NCI-H748 (cell line): ENCODE results near the gene TBX10.
"Not testable (repeated sequence)": the region's sequence is repeated elsewhere in the genome, so short reads cannot be mapped to it uniquely, and the experiment has no call there.

Source experiments
- DNase-seq: peaks from one replicate; lab custom pipeline; 2025; ENCODE audit not compliant: unreplicated experiment; lab: John Stamatoyannopoulos, UW

The TBX10 gene

DNA sequence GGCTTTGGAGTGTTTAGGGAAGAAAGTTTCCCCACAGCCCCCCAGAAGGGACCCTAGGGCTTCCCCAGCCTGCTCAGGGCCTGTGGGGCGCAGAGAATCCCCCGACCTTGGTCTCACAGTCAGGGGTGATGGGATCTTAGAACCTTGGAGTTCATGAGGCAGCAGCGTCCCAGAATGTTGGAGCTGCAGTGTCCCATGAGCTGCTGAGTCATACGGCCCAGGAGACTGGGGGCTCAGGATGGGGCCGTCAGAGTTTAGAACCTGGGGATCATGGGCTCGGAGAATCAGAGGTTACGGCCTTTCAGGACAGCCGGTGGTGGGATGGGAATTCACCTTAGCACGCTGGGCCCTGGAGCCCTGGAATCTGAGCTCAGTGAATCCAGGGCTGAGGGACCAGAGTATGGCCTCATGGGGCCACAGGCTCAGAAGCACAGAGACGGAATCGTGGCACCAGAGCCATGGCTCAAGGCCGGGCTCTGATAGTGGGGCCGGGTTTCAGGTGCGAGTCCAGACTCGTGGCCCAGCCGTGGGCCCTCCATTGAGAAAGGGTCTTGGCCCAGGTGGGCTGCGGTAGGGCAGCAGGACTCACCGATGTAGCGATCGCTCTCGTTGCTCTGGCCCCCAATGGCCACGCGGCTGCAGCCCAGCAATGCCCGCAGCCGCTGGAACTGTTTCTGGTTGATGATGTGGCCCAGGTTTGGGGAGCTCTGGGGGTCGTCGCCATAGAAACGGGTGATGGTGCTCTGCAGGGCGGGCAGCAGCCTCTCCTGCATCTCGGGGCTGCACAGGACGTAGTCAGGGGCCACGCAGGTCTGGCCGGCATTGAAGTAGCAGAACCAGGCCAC, 25.4 kb upstream of the TBX10 start:
- no peak for DNase-seq

DNA sequence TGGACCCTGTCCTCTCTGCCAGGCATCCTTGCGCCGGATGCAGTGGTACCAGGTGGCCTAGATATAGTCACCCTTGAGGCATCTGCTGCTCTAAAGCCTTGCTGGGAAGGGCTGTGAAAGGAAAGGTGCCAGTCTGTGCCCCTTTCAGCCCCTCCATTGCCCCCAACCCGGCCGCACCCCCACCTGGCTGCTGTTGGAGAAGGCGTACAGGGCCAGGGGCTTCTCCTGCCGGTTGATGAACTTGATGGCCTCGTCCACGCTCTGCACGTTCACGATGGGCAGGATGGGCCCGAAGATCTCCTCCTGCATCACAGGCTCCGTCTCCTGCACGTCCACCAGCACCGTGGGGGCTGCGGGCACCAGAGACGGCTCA, 24.6 kb upstream of the TBX10 start:
- DNase-seq, result no peak

DNA sequence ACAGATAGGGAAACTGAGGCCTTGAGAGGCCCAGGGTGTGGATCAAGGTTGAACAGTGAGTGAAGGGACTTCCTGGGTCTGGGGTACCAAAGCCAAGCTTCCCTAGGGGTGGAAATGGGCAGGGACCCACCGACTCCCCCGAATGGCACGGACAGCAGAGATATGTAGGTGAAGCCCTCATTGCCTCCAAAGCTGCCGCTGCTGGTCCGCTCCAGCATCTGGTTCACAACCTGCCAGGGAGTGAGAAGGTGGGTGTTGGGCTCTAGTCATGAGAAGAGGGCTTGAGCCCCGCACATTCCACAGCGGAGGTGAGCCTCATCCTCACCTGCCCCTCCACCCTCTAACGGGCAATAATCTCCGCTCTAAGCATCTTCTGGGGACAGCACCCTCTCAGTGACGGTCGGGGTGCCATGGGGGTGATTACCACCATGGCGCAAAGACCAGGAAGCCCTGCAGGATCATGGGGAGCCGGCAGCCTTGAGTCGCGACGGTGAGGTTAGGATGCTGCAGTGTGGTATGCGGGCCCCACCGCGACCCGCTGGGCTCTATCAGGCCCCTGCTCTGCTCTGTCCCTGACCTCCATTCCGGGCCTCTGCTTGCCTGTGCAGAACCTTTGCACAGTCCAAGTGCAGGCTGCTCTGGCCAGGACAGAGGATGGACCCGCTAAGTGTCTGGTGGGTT, 24.1 kb upstream of the TBX10 start:
- DNase-seq, result no peak

DNA sequence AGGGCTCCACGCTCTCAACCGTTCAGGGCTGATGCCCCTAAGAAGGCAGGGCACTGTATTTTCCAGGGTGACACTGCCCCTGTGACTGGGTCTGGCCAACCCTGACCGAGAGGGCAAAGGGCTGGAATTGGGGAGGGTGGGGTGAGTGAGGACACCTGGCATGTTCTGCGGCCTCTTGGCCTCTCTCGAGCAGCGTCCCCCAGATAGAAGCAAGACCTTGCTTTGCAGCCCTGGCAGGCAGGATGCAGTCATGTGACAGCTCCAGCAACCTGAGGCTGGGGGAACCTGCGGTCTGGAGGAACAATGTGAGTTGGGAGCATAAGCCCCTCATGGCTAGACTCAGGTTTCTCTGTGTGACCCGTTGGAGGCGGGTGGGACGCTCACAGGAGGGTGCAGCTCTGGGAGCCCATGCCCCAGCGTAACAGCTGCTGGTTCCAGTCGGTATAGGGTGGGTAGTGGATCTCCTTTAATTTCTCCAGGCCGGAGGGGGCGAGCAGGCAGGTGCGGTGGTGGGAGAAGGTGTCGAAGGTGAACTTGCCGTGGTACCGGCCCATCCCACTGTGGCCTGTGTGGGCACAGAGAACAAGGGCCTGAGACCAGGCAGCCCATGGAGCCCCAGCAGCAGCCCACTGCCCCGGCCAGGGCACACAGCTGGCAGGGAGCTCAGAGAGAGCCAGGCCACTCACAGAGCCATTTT, 23.4 kb upstream of the TBX10 start:
- DNase-seq, result no peak

DNA sequence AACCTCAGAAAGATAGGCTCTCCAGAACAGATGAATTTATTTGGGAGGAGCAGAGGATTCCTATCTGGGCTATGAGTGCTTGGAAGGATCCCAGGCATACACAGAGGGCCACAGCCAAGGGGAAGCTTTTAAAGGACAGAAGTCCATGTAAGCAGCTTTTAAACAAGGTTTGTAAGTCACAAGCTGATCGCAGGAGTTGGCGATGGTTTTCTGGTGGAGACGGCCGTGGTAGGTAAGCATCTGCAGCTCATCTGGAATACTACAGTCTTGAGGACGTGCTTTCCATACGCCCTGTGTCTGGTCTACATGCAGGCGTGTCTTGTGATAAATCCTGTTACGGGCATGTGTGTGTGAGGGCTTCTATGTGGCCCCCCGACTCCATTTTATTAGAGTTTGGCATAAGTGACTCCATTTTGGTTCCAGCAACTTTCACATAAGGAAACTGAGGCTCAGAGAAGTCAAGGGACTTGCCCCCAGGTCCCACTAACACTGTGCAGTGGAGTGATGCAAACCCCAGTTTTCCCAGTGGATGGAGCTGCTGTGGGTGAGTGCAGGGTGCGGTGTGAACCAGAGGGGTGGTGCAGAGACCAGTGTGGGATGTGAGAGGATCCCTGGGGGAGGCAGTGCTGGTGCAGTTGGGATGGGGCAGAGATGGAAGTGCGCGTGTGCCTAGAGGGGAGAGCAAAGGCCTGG, 22.7 kb upstream of the TBX10 start:
- no peak for DNase-seq

DNA sequence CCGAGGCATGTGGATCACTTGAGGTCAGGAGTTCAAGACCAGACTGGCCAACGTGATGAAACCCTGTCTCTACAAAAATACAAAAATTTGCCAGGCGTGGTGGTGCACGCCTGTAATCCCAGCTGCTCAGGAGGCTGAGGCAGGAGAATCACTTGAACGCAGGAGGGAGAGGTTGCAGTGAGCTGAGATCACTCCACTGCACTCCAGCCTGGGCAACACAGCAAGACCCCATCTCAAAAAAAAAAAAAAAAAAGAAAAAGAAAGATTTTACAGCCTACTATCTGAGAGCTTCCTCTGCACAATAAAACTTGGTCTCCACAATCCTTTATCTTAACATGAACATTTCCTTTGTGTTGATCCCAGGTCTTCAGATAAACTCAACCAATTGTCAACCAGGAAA, 21.2 kb upstream of the TBX10 start:
- not testable (repeated sequence) for DNase-seq

DNA sequence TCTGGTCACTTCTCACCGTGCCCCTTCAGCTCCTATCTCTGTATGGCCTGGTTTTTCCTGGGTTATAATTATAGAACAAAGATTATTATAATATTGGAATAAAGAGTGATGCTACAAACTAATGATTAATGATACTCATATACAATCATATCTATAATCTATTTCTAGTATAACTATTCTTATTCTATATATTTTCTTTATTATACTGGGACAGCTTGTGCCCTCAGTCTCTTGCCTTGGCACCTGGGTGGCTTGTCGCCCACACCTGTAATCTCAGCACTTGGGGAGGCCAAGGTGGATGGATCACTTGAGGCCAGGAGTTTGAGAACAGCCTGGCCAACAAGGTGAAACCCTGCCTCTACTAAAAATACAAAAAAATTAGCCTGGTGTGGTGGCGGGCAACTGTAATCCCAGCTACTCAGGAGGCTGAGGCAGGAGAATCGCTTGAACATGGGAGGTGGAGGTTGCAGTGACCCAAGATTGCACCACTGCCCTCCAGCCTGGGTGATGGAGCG, 20.1 kb upstream of the TBX10 start:
- not testable (repeated sequence) for DNase-seq

DNA sequence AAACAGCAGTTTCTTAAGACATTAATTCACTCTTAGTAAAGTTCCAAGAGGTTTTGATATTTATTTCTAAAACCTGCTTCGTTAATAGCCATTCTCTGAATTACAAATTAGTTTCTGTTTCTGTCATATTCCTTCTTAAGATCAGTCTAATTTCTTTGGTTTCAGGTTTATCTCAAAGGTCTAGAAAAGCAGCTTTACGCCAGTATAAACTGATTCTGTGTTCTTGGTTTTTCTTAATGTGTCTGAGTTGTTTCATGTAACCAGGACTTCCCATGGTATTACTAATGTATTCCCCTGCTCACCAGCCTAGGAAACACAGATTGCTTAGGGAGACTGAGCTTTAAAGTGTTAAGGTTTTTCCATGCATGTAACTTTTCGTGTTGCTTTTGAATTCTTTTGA, 17.7 kb upstream of the TBX10 start:
- DNase-seq, result no peak

DNA sequence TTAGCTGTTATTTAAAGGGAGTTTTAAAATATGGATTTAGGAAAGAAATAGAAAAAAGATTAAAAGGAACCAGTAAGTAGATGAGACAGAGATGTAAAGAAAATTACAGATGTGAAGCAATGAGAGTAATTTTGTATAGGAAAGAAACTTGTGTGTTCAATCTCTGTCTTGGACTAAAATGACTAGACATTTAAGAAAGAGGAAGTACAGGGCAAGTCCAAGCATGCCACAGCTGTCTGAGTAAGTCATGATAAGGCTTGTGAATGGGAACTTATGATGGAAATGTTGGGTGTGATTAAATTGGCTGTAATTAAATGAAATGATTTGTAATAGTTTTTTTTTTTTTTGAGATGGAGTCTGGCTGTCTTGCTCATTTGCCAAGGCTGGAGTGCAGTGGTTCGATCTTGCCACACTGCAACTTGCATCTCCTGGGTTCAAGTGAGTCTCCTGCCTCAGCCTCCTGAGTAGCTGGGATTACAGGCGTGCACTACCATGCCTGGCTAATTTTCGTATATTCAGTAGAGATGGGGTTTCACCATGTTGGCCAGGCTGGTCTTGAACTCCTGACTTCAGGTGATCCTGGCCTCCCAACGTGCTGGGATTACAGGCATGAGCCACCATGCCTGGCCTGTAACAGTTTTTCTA, 16.8 kb upstream of the TBX10 start:
- no peak for DNase-seq

DNA sequence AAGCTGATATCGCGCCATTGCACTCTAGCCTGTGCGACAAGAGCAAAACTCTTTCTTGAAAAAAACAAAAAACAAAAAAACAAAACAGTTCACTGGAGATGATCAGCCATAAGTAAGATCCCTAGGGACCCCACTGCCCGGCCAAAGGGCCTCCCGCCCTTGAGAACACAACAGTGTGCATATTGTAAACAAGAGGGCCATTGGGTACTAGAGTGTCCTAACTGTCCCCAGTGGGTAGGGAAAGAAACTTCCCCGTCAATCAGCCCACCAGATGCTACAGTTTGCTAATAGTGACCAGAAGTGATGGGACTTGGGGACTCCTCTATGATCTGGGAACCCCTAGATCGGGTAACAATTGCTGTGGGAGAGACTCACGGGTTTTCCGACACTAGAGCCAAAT, 14.7 kb upstream of the TBX10 start:
- no peak for DNase-seq

DNA sequence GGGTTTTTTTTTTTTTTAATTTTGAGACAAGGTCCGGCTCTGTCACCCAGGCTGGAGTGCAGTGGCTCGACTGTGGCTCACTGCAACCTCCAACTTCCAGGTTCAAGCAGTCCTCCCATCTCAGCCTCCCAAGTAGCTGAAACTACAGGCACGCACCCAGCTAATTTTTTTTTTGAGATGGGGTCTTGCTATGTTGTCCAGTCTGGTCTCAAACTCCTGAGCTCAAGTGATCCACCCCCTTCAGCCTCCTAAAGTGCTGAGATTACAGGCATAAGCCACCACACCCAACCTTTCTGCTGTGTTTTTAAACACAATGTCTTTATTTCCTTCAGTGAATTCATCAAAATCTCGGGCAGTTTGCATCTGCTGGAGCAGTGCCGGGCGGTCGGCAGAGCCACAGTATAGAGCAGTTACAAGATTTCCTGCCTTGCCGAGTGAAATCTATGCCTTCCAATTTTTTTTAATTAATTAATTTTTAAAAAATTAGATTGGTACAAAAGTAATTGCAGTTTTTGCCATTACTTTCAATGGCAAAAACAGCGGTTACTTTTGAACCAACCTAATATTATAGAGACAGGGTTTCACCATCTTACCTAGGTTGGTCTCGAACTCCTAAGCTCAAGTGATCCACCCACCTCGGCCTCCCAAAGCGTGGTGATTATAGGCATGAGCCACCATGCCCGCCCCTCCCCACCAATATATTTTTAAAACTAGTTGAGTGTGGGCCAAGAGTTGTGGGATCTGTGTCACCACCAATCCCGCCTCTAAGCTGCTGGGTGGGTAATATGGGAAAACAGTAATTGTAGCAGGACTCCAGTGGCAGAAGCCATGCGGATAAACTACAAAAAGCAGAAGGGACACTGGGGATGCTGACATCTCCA, 13.6 kb upstream of the TBX10 start:
- no peak for DNase-seq

DNA sequence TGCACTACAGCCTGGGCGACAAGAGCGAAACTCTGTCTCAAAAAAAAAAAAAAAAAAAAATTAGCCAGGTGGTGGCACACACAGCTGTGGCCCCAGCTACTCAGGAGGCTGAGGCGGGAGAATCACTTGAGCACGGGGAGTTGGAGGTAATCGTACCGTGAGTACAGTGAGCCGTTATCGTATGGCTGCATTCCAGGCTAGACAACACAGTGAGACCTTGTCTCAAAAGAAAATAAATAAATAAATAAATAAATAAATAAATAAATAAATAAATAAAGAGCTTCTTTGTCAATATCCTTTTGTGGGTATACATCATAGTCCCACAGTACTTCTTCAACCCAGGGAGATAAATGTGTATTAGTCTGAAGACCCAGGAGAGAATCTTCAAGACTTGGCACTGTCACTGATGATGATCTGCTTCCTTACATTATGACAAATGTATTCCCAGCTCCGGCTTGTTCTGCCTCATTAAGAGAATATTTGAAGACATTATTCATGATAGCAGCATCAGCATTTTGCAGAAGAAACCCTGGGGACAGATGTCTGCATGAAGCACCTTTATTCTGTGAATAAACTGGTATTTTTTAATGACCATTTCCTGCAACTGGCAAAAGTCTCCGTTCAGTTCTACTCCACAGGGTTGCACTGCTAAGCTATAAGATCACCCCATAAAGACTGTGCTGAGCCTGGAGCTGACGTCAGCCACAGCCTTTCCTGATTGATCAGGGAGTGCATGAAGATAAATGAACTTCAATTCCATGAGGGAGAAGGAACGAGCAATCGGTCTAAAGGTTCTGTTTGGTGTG, 12.6 kb upstream of the TBX10 start:
- no peak for DNase-seq

DNA sequence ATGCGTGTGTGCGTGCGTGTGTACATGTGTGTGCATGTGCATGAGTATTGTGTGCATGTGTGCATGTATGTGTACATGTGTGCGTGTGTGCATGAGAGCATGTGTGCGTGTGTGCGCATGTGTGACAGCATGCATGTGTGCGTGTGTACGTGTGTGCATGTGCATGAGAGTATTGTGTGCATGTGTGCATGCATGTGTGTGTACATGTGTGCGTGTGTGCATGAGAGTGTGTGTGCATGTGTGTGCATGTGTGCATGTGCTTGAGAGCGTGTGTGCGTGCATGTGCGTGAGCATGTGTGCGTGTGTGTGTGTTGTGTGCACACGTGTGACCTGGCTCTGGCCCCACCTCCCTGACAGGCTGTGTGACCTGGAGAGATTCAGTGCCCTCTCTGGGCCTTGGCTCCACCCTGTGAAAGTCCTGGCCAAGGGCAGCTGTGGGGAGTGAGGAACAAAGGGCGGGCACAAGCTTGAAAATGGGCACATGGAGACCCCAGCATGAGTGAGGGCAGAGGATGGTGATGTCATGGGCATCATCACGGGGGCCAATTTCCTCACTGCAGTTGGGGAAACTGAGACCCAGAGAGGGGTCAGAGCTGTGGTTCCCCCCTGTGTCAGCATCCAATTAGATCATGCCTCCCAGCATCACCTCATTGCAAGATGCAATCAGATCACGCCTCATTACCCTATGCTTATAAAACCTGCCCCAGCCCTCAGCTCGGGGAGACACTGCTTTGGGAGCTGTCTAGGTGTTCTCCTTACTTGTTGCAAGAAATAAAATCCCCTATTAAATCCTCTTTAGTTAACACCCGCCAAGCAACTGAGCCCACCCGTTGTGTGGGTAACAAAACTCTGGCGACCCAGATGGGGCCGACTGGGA, 10.3 kb upstream of the TBX10 start:
- DNase-seq, result no peak

DNA sequence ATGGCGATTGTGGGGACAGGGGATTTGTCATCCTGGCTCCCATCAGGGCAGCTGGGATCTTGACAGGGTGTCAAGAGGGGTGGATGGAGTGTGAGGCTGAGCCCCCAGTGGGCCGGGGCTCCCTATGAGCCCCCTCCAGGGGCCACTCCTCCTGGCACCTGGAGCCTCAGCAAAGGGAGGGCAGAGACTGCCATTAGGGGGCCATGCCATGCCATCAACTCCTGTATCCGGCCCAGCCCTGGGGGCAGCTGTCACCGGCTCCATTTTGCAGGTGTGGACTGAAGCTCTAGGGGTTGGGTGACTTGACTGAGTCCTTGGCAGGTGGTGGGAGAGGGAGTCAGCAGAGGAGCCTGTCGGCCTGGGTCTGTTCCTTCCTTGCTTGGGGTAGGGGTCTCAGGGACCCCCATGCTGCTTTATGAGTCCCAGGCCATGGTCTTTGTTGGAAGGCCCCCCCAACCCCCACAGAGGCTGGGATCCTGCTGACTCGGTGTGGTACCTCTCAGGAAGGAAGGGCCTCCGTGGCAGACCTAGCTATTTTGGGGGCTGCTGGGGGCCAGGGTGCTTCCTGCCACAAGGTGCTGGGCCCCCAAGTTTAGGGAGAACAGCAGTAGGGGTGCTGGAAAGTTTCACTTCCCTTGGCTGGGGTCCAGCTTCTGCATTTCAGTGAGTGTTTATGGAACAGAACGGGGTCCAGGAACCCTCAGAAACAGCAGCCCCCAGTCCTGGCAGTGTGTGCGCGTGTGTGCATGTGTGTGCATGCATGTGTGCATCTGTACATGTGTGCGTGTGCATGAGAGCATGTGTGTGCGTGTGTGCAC, 9.4 kb upstream of the TBX10 start:
- no peak for DNase-seq

DNA sequence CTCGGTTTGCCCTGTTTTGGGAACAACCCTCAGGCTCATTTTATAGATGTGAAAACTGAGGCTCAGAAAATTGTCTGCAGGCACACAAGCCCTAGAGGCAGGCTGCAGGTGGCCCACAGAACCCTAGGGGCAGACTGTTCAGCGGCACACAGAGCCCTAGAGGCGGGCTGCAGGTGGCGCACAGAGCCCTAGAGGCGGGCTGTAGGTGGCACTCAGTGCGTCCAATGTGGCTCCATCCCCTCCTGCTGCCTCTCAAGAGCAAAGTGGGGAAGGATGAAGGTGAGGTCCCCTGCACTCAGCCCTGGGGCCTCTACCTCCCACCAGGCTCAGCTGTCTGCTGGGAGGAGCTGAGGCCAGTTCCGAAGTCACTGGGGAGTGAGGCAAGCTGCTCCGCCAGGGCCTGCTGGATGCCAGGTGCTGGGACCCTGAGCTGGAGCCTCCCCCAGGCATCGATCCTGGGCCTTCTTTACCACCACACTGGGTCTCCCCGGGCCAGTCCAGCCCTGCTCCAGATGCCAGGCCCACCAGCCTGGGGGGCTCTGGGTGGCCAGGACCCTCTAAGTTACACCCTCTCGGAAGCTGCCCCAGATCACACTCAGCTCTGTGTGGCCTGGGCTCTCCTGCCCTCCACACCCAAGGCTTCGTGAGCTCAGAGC, 8.7 kb upstream of the TBX10 start:
- DNase-seq, result peak; percentile 40

DNA sequence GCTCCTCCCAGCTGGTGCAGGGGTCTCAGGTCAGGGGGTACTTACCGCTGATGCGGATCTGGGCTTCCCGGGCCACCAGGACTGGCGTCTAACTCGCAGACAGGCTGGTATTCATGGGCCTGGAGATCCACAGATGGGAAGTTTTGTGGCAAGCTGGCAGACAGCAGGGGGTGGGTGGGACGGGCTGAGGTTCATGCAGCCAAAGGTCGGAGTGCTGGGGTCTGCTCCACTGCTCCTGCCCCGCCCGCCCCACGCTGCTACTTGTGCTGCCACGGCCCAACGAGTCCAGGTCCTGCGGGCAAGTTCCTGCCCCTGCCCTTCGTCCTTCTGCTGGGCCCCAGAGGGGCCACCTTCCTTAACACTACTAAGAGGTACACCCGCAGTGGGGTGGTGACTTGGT, 7.9 kb upstream of the TBX10 start:
- no peak for DNase-seq
